PC-9 (cell line): ENCODE data around the gene GRM1. TPM values are rescaled to one million over a fixed set of nuclear protein-coding genes. Genes with fewer than 3 reads are reported as not detected.

Source experiments
- BruUV-seq: library from RNA; stranded (reverse); fragments of 400-500 nt; replicated peaks from 2 replicates; lab custom pipeline; 2021; lab: Mats Ljungman, UMichigan
- CTCF ChIA-PET: fragments of 300-600 bp; sonication (Branson Sonifier 250); formaldehyde crosslinking; loops from one replicate; lab custom pipeline; 2022; ENCODE audit warnings: antibody characterized with exemption; lab: Charles Lee
- POLR2A ChIA-PET: fragments of 300-600 bp; sonication (Branson Sonifier 250); formaldehyde crosslinking; loops from one replicate; lab custom pipeline; 2022; ENCODE audit warnings: antibody characterized with exemption; ENCODE audit not compliant: unreplicated experiment; lab: Charles Lee
- DNase-seq, 2 experiments: peaks; one replicate each; pipeline versions ENCODE4 v3.0.0 to v3.0.0-alpha.2; 2015 to 2022; ENCODE audit warnings: mixed read lengths in 1 of 2
- H2AFZ ChIP-seq: fragments of 200-600 bp; sonication (generic); 2 replicates; pipeline ENCODE4 v1.8.1; 2017; ENCODE audit warnings: antibody characterized with exemption
- H3F3A ChIP-seq: fragments of 200-600 bp; sonication (generic); 2 replicates; pipeline ENCODE4 v1.8.1; 2017; ENCODE audit warnings: antibody characterized with exemption, mild to moderate bottlenecking, low read depth; ENCODE audit not compliant: insufficient read depth
- H3K27ac ChIP-seq: fragments of 200-600 bp; sonication (generic); 2 replicates; pipeline ENCODE4 v1.6.1; 2016; ENCODE audit warnings: mixed run types
- H3K27me3 ChIP-seq: fragments of 200-600 bp; sonication (generic); 2 replicates; pipeline ENCODE4 v1.6.1; 2016; ENCODE audit warnings: low read depth, mixed run types; ENCODE audit not compliant: insufficient read depth
- H3K36me3 ChIP-seq: fragments of 200-600 bp; sonication (generic); 2 replicates; pipeline ENCODE4 v1.6.1; 2016; ENCODE audit warnings: low read depth, mixed run types
- H3K4me1 ChIP-seq: fragments of 200-600 bp; sonication (generic); replicated peaks from 2 replicates; pipeline ENCODE4 v1.6.1; 2016; ENCODE audit warnings: mixed run types; ENCODE audit not compliant: insufficient read depth
- H3K4me2 ChIP-seq: fragments of 200-600 bp; sonication (generic); 2 replicates; pipeline ENCODE4 v1.6.1; 2017; ENCODE audit warnings: mixed run types
- H3K4me3 ChIP-seq: fragments of 200-600 bp; sonication (generic); 2 replicates; pipeline ENCODE4 v1.6.1; 2016; ENCODE audit warnings: mixed run types
- H3K79me2 ChIP-seq: fragments of 200-600 bp; sonication (generic); 2 replicates; pipeline ENCODE4 v1.6.1; 2017; ENCODE audit warnings: low read depth, mixed run types
- H3K9me2 ChIP-seq: fragments of 200-600 bp; sonication (generic); 2 replicates; pipeline ENCODE4 v1.8.1; 2017; ENCODE audit warnings: mild to moderate bottlenecking; ENCODE audit not compliant: insufficient read depth
- H3K9me3 ChIP-seq: fragments of 200-600 bp; sonication (generic); 2 replicates; pipeline ENCODE4 v1.8.1; 2016; ENCODE audit warnings: low read depth; ENCODE audit not compliant: insufficient read depth
- H4K20me1 ChIP-seq: fragments of 200-600 bp; sonication (generic); 2 replicates; pipeline ENCODE4 v1.8.1; 2017; ENCODE audit not compliant: insufficient read depth
- CTCF ChIP-seq: fragments of 200-600 bp; sonication (generic); conservative IDR thresholded peaks from 2 replicates; pipeline ENCODE4 v1.6.1; 2017; ENCODE audit warnings: mixed run types, antibody characterized with exemption, mild to moderate bottlenecking, moderate library complexity
- EZH2 ChIP-seq: fragments of 200-600 bp; sonication (generic); IDR thresholded peaks from 2 replicates; pipeline ENCODE4 v1.8.0; 2017; ENCODE audit warnings: antibody characterized with exemption, low read depth
- intact Hi-C: fragments of 100-400 bp; cut with micrococcal nuclease; formaldehyde crosslinking; loops from one replicate; pipeline ENCODE4 v1.10.0; 2022; ENCODE audit not compliant: unreplicated experiment
- total RNA-seq: library from RNA; stranded (reverse); gene quantifications from 2 replicates; pipeline ENCODE4 v1.2.3, GENCODE V29; 2021

GRM1 gene
- total RNA-seq, 1 experiment from 2014 or later, result 0.26 TPM

DNA sequence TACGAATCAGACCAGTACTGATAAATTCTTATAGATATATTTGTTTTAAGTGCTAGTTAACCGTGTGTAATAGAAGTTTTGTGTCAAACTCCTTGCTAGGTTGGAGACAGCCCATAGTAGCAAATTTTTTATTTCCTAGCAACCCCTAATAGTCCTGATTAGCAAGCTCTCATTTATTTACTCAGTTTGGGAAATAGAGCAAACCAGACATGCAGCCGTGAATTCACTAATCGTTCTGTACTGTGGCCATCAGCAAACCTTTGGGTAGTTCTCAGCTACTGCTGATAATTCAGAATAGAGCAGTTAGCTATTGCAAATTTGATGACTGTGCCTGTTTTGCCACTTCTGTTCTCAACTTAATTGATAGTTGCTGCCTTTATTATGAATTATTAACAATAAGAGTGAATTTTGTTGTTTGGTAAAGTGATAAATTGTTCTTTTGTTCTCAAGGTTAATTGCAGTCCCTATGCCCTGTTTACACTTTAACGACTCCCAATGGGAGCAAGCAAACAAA lies 215.8 kb downstream of the GRM1 start:
- CTCF ChIA-PET, result no interaction called here
- Histone ChIP-seq H3K36me3 (no peaks in the 10 kb centered on the region), H3K4me1 (no peaks in the 10 kb centered on the region), H3K27ac (no peak overlapping the region), H2AFZ (no peak overlapping the region), H3K9me2 (no peaks in the 10 kb centered on the region), H3K4me2 (no peak overlapping the region), H3K27me3 (no peaks in the 10 kb centered on the region), H3K9me3 (no peaks in the 10 kb centered on the region; the same call in 1 of the 2 replicates), H3F3A (no peaks in the 10 kb centered on the region), H4K20me1 (no peaks in the 10 kb centered on the region), H3K4me3 (no peak overlapping the region), H3K79me2 (no peaks in the 10 kb centered on the region)
- intact Hi-C loops, result no loop called here
- BruUV-seq, result no TSS peak
- DNase-seq, result no peak
- TF ChIP-seq CTCF, result no peak
- TF ChIP-seq EZH2, result no peak
- POLR2A ChIA-PET, result no interaction called here

- CTCF ChIA-PET, result no interaction called here
- intact Hi-C loops, result no loop called here
- H4K20me1 ChIP-seq, result no peaks in the 10 kb centered on the region
- POLR2A ChIA-PET, result no interaction called here
- no peaks in the 10 kb centered on the region for H3K27me3 ChIP-seq
- no peaks in the 10 kb centered on the region for H3K36me3 ChIP-seq
- H3K9me2 ChIP-seq, result no peaks in the 10 kb centered on the region
- H3K27ac ChIP-seq, result no peak overlapping the region
- no peak for TF ChIP-seq EZH2
- no TSS peak for BruUV-seq
- H3K9me3 ChIP-seq, result no peaks in the 10 kb centered on the region; the same call in 1 of the 2 replicates
- no peak overlapping the region for H3K4me2 ChIP-seq
- no peaks in the 10 kb centered on the region for H3F3A ChIP-seq
- no peaks in the 10 kb centered on the region for H3K4me1 ChIP-seq
- H2AFZ ChIP-seq, result no peak overlapping the region
- no peak for DNase-seq
- H3K79me2 ChIP-seq, result no peaks in the 10 kb centered on the region
- no peak overlapping the region for H3K4me3 ChIP-seq
Measured at GRCh38 chr6:146246028-146246427, 217.2 kb downstream of the GRM1 start.

DNA sequence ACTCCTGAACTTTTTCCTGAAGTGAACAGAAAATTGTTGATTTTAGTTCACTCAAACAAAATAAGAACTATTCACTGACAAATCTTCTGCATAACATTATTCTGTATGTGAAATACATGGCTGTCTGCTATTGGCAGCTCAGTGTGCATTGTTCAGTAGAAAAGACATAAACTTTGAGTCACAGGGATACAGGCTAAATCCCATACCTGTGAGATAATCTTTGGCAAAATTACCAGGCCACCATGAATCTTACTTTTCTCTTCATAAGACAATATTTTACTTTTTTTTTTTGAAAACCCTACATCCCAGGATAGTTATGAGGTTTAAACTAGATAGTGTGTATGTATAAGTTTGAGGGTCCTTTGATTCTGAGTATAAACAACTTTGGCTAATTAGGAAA lies 224.8 kb downstream of the GRM1 start:
- H3K27me3 ChIP-seq, result no peaks in the 10 kb centered on the region
- no peak overlapping the region for H3K27ac ChIP-seq
- intact Hi-C loops, result no loop called here
- H3K4me2 ChIP-seq, result no peak overlapping the region
- no peaks in the 10 kb centered on the region for H3K79me2 ChIP-seq
- no TSS peak for BruUV-seq
- H3F3A ChIP-seq, result no peaks in the 10 kb centered on the region
- DNase-seq, result no peak
- H3K9me2 ChIP-seq, result no peaks in the 10 kb centered on the region
- H3K4me3 ChIP-seq, result no peak overlapping the region
- CTCF ChIA-PET, result no interaction called here
- H3K36me3 ChIP-seq, result no peaks in the 10 kb centered on the region
- POLR2A ChIA-PET, result no interaction called here
- no peaks in the 10 kb centered on the region for H4K20me1 ChIP-seq
- no peak for TF ChIP-seq CTCF
- TF ChIP-seq EZH2, result no peak
- H3K9me3 ChIP-seq, result no peaks in the 10 kb centered on the region
- no peaks in the 10 kb centered on the region for H3K4me1 ChIP-seq
- H2AFZ ChIP-seq, result no peak overlapping the region

DNA sequence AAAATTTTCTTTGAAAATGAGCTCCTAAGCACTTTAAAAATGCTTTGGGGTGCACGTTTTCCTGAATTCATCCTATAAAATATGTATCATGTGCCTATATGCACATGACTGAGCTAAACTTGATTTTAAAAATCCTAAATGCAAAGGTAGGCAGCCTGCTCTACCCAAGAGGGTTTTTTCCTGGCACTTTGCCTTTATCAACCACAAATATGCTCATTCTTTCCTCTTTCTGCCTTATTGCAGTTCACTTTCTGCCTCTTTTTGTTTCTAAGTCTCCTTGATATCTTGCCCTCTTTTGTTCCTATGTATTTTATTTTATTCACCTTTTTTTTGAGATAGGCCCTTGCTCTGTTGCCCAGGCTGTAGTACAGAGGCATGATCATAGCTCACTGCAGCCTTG lies 229.3 kb downstream of the GRM1 start:
- CTCF ChIA-PET, result no interaction called here
- Histone ChIP-seq H3K79me2 (no peaks in the 10 kb centered on the region), H3K27ac (no peak overlapping the region), H3K36me3 (no peaks in the 10 kb centered on the region), H3K9me3 (no peaks in the 10 kb centered on the region), H3K4me3 (no peak overlapping the region), H3F3A (no peaks in the 10 kb centered on the region), H3K4me2 (no peak overlapping the region), H3K4me1 (no peaks in the 10 kb centered on the region), H4K20me1 (no peaks in the 10 kb centered on the region), H3K27me3 (no peaks in the 10 kb centered on the region), H3K9me2 (no peaks in the 10 kb centered on the region), H2AFZ (no peak overlapping the region)
- intact Hi-C loops, result no loop called here
- no TSS peak for BruUV-seq
- DNase-seq, result no peak
- TF ChIP-seq CTCF, result no peak
- TF ChIP-seq EZH2, result no peak
- POLR2A ChIA-PET, result no interaction called here
